Subcutaneous adipose tissue (tissue), 4 donors: ENCODE measurements around the gene OSGEPL1. TPM values are rescaled to one million over a fixed set of nuclear protein-coding genes. Genes with fewer than 3 reads are reported as not detected.

ENCODE experiments used
- CTCF ChIP-seq: fragments of 450-650 bp; IDR thresholded peaks from one replicate; pipeline ENCODE4 v1.5.1; 2016; ENCODE audit warnings: low read depth, mild to moderate bottlenecking, control low read depth, antibody characterized with exemption, moderate library complexity
- total RNA-seq, 4 donors: library from RNA; depleted of rRNA; stranded (reverse); fragments of >200 nt; gene quantifications; one replicate each; pipeline ENCODE4 v1.1.0, GENCODE V29; 2016

OSGEPL1 gene
- total RNA-seq, 4 donors from 2014 or later: 2.8 to 8.7 (median 7.2) TPM

- no peak for TF ChIP-seq CTCF
These were observed 36.3 kb downstream of the OSGEPL1 start for GRCh38 chr2:189726271-189726670.

DNA sequence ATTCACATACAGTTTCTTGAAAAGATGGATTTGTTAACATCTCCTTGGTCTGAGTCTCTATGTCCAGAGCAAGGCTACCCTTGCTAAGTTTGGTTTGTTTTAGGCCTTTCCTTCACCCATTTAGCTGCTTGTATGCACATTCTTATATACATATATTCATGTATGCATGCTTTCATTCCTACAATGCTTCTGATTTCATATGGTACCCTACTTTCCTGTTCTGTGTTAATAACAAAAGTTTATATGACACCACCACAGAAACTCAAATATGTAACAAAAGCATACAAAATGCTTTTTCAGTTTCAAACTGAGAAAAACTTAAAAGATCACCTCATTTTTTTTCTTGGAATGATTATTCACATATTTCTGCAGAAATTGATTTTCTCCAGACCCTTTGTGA, 39.4 kb downstream of the OSGEPL1 start:
- no peak for TF ChIP-seq CTCF

DNA sequence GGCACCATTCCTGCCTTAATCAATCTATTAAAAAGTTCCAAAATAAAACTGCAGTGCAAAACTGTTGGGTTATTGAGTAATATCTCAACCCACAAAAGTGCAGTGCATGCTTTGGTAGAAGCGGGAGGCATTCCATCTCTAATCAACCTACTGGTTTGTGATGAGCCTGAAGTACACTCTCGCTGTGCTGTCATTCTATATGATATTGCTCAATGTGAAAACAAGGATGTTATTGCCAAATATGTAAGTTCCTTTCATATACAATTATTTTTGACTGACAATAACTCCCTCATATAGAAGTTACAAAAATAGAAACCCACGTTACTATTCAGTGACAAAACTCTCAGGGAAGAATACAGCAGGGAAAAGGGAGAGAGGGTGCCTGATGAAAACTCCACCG, 43.0 kb downstream of the OSGEPL1 start:
- no peak for TF ChIP-seq CTCF

DNA sequence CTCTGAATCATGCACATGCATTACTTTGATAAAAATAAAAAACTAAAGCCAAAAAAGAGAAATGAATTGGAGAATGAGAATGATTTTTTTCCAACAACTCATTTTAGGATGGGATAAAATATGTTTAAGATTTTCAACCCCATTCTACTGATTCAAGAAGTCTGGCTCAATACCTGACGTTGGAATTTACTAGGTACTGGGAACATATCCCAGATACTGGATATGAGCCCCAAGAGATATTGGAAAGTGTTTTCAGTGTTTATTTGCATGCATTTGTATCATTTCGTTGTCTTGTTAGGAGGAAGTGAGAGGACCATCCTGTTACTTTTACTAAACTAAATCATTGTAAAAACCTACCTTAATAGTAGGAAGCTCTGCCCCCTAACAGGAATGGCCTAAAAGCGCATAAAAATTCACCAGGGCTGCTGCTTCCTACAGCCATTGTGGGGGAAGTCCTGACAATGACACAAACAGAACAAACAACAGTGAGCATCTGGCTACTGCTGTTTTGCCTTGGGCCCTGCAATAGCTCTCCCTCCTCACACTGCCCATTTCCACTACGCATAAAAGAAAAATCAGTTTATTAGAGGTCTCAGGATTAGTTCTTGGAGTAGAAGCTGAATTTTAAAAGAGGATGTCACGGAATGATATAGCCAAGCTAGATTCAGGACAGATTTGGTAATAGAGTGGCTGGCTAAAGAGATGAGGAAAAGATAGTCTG, 52.9 kb downstream of the OSGEPL1 start:
- TF ChIP-seq CTCF: no peak

GRCh38 chr2:189702071-189702470, 60.5 kb downstream of the OSGEPL1 start:
- no peak for TF ChIP-seq CTCF

GRCh38 chr2:189700681-189701080, 61.9 kb downstream of the OSGEPL1 start:
- no peak for TF ChIP-seq CTCF

GRCh38 chr2:189698020-189698887, 64.3 kb downstream of the OSGEPL1 start:
- no peak for TF ChIP-seq CTCF
